PFSK-1 (cell line): ENCODE results near the gene PAWR.

ENCODE experiments used
- POLR2AphosphoS5 ChIP-seq: IDR thresholded peaks from 2 replicates; pipeline ENCODE4 v1.6.1; 2012; ENCODE audit warnings: low read depth, mild to moderate bottlenecking, control low read depth, low read length, moderate library complexity
- REST ChIP-seq, 2 experiments: IDR thresholded peaks; 2 replicates each; pipeline versions ENCODE4 v1.6.1 to v1.8.0; 2011 to 2012; ENCODE audit warnings: low read depth in 2 of 2, low read length in 2 of 2, control low read depth in 1 of 2, inconsistent platforms in 1 of 2, mild to moderate bottlenecking in 1 of 2, moderate library complexity in 1 of 2; ENCODE audit not compliant: insufficient read depth in 1 of 2
- SIN3A ChIP-seq: IDR thresholded peaks from 2 replicates; pipeline ENCODE4 v1.6.1; 2012; ENCODE audit warnings: mild to moderate bottlenecking, low read length, moderate library complexity, borderline replicate concordance; ENCODE audit not compliant: insufficient read depth
- TAF1 ChIP-seq: IDR thresholded peaks from 2 replicates; pipeline ENCODE4 v1.6.1; 2012; ENCODE audit warnings: low read length, control low read depth, borderline replicate concordance; ENCODE audit not compliant: insufficient read depth

GRCh38 chr12:79561401-79562132, 129.2 kb downstream of the PAWR start:
- TF ChIP-seq POLR2AphosphoS5 (no peak), TAF1 (no peak), SIN3A (no peak), REST (IDR thresholded peaks at IDR 0.05; ENCODE audit: insufficient read depth in 1 of 2, low read depth in 2 of 2, low read length in 2 of 2) (no peak)
